HEK293 (cell line): Measurements from ENCODE around the gene ZFR.

Source experiments
- GLI4 ChIP-seq: fragments of 450-650 bp; formaldehyde crosslinking; IDR thresholded peaks from 2 replicates; pipeline ENCODE4 v1.5.1; 2016; ENCODE audit warnings: missing biosample characterization, missing genetic modification characterization
- HOXA7 ChIP-seq: sonication (generic); formaldehyde crosslinking; IDR thresholded peaks from 2 replicates; pipeline ENCODE4 v1.8.1; 2022; ENCODE audit warnings: missing genetic modification reagents, borderline replicate concordance
- HOXD13 ChIP-seq: sonication (generic); formaldehyde crosslinking; IDR thresholded peaks from 2 replicates; pipeline ENCODE4 v1.8.0; 2022; ENCODE audit warnings: missing genetic modification reagents, borderline replicate concordance
- REPIN1 ChIP-seq: fragments of 450-650 bp; formaldehyde crosslinking; IDR thresholded peaks from 2 replicates; pipeline ENCODE4 v1.5.1; 2017; ENCODE audit warnings: missing biosample characterization, missing genetic modification characterization, low read depth
- WT1 ChIP-seq: fragments of 450-650 bp; formaldehyde crosslinking; IDR thresholded peaks from 2 replicates; pipeline ENCODE4 v1.5.1; 2016; ENCODE audit warnings: missing biosample characterization, missing genetic modification characterization
- ZBTB1 ChIP-seq: fragments of 450-650 bp; formaldehyde crosslinking; IDR thresholded peaks from 2 replicates; pipeline ENCODE4 v1.5.1; 2016; ENCODE audit warnings: missing biosample characterization, missing genetic modification characterization
- ZBTB21 ChIP-seq: fragments of 450-650 bp; formaldehyde crosslinking; IDR thresholded peaks from 2 replicates; pipeline ENCODE4 v1.5.1; 2017; ENCODE audit warnings: missing biosample characterization, missing genetic modification characterization
- ZBTB26 ChIP-seq: fragments of 450-650 bp; formaldehyde crosslinking; optimal IDR thresholded peaks from 2 replicates; pipeline ENCODE3; 2016; ENCODE audit warnings: missing biosample characterization, mild to moderate bottlenecking, missing genetic modification characterization
- ZBTB48 ChIP-seq: fragments of 450-650 bp; formaldehyde crosslinking; IDR thresholded peaks from 2 replicates; pipeline ENCODE4 v1.5.1; 2016; ENCODE audit warnings: missing biosample characterization, missing genetic modification characterization
- ZFHX2 ChIP-seq: fragments of 450-650 bp; formaldehyde crosslinking; conservative IDR thresholded peaks from 2 replicates; pipeline ENCODE4 v1.5.1; 2016; ENCODE audit warnings: missing biosample characterization, missing genetic modification characterization
- ZNF112 ChIP-seq: fragments of 450-650 bp; formaldehyde crosslinking; IDR thresholded peaks from 2 replicates; pipeline ENCODE4 v1.5.0; 2017; ENCODE audit warnings: missing biosample characterization, missing genetic modification characterization
- ZNF133 ChIP-seq: fragments of 450-650 bp; formaldehyde crosslinking; IDR thresholded peaks from 2 replicates; pipeline ENCODE4 v1.5.1; 2016; ENCODE audit warnings: missing biosample characterization, missing genetic modification characterization
- ZNF18 ChIP-seq: fragments of 450-650 bp; formaldehyde crosslinking; IDR thresholded peaks from 2 replicates; pipeline ENCODE4 v1.5.1; 2016; ENCODE audit warnings: missing biosample characterization, missing genetic modification characterization
- ZNF2 ChIP-seq: fragments of 450-650 bp; formaldehyde crosslinking; IDR thresholded peaks from 2 replicates; pipeline ENCODE4 v1.5.1; 2016; ENCODE audit warnings: missing biosample characterization, missing genetic modification characterization
- ZNF211 ChIP-seq: fragments of 450-650 bp; formaldehyde crosslinking; IDR thresholded peaks from 2 replicates; pipeline ENCODE4 v1.5.1; 2016; ENCODE audit warnings: low read depth, missing biosample characterization, missing genetic modification characterization
- ZNF23 ChIP-seq: fragments of 450-650 bp; formaldehyde crosslinking; IDR thresholded peaks from 2 replicates; pipeline ENCODE4 v1.5.1; 2016; ENCODE audit warnings: missing biosample characterization, missing genetic modification characterization, borderline replicate concordance
- ZNF239 ChIP-seq: fragments of 450-650 bp; formaldehyde crosslinking; IDR thresholded peaks from 2 replicates; pipeline ENCODE4 v1.5.1; 2016; ENCODE audit warnings: missing biosample characterization, missing genetic modification characterization
- ZNF24 ChIP-seq: fragments of 450-650 bp; formaldehyde crosslinking; IDR thresholded peaks from 2 replicates; pipeline ENCODE4 v1.5.1; 2016; ENCODE audit warnings: missing biosample characterization, missing genetic modification characterization
- ZNF248 ChIP-seq: fragments of 450-650 bp; formaldehyde crosslinking; IDR thresholded peaks from 2 replicates; pipeline ENCODE4 v1.5.1; 2017; ENCODE audit warnings: missing biosample characterization, missing genetic modification characterization
- ZNF280C ChIP-seq: fragments of 450-650 bp; formaldehyde crosslinking; IDR thresholded peaks from 2 replicates; pipeline ENCODE4 v1.5.1; 2016; ENCODE audit warnings: missing biosample characterization, missing genetic modification characterization
- ZNF394 ChIP-seq: fragments of 450-650 bp; formaldehyde crosslinking; IDR thresholded peaks from 2 replicates; pipeline ENCODE4 v1.5.1; 2016; ENCODE audit warnings: missing biosample characterization, missing genetic modification characterization, mild to moderate bottlenecking, moderate library complexity, borderline replicate concordance
- ZNF404 ChIP-seq: fragments of 450-650 bp; formaldehyde crosslinking; IDR thresholded peaks from 2 replicates; pipeline ENCODE4 v1.5.1; 2017; ENCODE audit warnings: missing biosample characterization, missing genetic modification characterization
- ZNF416 ChIP-seq: fragments of 450-650 bp; formaldehyde crosslinking; IDR thresholded peaks from 2 replicates; pipeline ENCODE4 v1.5.1; 2016; ENCODE audit warnings: missing biosample characterization, missing genetic modification characterization
- ZNF433 ChIP-seq: fragments of 450-650 bp; formaldehyde crosslinking; IDR thresholded peaks from 2 replicates; pipeline ENCODE4 v1.5.1; 2016; ENCODE audit warnings: missing biosample characterization, missing genetic modification characterization, low read depth
- ZNF513 ChIP-seq: fragments of 450-650 bp; IDR thresholded peaks from 2 replicates; pipeline ENCODE4 v1.5.1; 2018; ENCODE audit warnings: missing biosample characterization, missing genetic modification characterization
- ZNF830 ChIP-seq: fragments of 450-650 bp; IDR thresholded peaks from 2 replicates; pipeline ENCODE4 v1.5.0; 2018; ENCODE audit warnings: missing biosample characterization, missing genetic modification characterization, low read depth, mild to moderate bottlenecking, moderate library complexity
- ZSCAN23 ChIP-seq: fragments of 450-650 bp; formaldehyde crosslinking; IDR thresholded peaks from 2 replicates; pipeline ENCODE4 v1.5.1; 2016; ENCODE audit warnings: missing biosample characterization, missing genetic modification characterization
- TF ChIP-seq, protein P1 (sequence below): fragments of 450-650 bp; formaldehyde crosslinking; IDR thresholded peaks from 2 replicates; pipeline ENCODE4 v1.5.1; 2016; ENCODE audit warnings: missing biosample characterization, missing genetic modification characterization, low read depth
- TF ChIP-seq, protein P2 (sequence below): fragments of 450-650 bp; formaldehyde crosslinking; IDR thresholded peaks from 2 replicates; pipeline ENCODE4; 2016; ENCODE audit warnings: missing biosample characterization, missing genetic modification characterization
- TF ChIP-seq, protein P3 (sequence below): fragments of 450-650 bp; formaldehyde crosslinking; IDR thresholded peaks from 2 replicates; pipeline ENCODE4 v1.5.1; 2017; ENCODE audit warnings: missing biosample characterization, missing genetic modification characterization

Gene ZFR

DNA sequence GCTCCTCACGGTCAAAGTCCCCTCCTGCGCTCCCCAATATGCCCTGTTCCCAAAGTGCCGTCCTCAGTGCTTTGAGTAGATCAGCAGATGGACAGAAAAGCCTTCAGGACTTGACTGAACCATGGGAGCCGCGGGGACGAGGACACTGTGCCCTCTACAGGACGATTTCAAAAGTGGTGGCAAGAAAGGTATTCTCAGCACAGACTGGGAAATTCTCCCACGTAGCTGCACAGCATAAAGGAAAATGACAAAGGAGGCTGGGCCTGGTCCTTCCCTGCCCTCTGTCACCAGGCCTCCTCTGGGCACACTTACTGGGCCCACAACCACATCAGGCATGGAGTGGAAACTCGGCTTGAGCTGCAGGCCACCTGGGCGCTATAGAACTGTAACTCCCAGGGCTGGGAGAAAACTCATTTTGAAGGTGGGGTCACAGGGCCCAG is 115.1 kb downstream of the ZFR start (continued):
- no peak for TF ChIP-seq ZNF280C (tag by site-specific recombination)
- peak; percentile 32; the same call in 1 of the 2 replicates for TF ChIP-seq ZNF2
- no peak for TF ChIP-seq ZNF18 (tag by site-specific recombination)
- no peak for TF ChIP-seq ZNF24 (tag by site-specific recombination)
- TF ChIP-seq ZBTB1 = no peak
- TF ChIP-seq, protein P1, sequence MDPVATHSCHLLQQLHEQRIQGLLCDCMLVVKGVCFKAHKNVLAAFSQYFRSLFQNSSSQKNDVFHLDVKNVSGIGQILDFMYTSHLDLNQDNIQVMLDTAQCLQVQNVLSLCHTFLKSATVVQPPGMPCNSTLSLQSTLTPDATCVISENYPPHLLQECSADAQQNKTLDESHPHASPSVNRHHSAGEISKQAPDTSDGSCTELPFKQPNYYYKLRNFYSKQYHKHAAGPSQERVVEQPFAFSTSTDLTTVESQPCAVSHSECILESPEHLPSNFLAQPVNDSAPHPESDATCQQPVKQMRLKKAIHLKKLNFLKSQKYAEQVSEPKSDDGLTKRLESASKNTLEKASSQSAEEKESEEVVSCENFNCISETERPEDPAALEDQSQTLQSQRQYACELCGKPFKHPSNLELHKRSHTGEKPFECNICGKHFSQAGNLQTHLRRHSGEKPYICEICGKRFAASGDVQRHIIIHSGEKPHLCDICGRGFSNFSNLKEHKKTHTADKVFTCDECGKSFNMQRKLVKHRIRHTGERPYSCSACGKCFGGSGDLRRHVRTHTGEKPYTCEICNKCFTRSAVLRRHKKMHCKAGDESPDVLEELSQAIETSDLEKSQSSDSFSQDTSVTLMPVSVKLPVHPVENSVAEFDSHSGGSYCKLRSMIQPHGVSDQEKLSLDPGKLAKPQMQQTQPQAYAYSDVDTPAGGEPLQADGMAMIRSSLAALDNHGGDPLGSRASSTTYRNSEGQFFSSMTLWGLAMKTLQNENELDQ (tag by site-specific recombination) = no peak
- no peak for TF ChIP-seq ZNF416
- TF ChIP-seq ZNF394 (tag by site-specific recombination) = no peak
- no peak for TF ChIP-seq ZNF830 (tag by site-specific recombination)
- TF ChIP-seq ZBTB21 (tag by site-specific recombination) = no peak
- TF ChIP-seq ZNF211 (tag by site-specific recombination) = no peak
- TF ChIP-seq, protein P2, sequence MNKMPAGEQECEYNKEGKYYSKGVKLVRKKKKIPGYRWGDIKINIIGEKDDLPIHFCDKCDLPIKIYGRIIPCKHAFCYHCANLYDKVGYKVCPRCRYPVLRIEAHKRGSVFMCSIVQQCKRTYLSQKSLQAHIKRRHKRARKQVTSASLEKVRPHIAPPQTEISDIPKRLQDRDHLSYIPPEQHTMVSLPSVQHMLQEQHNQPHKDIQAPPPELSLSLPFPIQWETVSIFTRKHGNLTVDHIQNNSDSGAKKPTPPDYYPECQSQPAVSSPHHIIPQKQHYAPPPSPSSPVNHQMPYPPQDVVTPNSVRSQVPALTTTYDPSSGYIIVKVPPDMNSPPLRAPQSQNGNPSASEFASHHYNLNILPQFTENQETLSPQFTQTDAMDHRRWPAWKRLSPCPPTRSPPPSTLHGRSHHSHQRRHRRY (tag by site-specific recombination) = no peak
- no peak for TF ChIP-seq ZNF513 (tag by site-specific recombination)
- no peak for TF ChIP-seq ZNF133 (tag by site-specific recombination)
- no peak for TF ChIP-seq ZNF23 (tag by site-specific recombination)
- TF ChIP-seq WT1 (tag by site-specific recombination) = no peak
- TF ChIP-seq GLI4 = no peak
- no peak for TF ChIP-seq ZNF239 (tag by site-specific recombination)
- no peak for TF ChIP-seq ZNF112 (tag by site-specific recombination)
- TF ChIP-seq ZBTB26 (tag by site-specific recombination) = peak; percentile 20
- TF ChIP-seq ZNF248 = no peak
- TF ChIP-seq ZSCAN23 (tag by site-specific recombination) = no peak
- no peak for TF ChIP-seq ZBTB48 (tag by site-specific recombination)
- TF ChIP-seq, protein P3, sequence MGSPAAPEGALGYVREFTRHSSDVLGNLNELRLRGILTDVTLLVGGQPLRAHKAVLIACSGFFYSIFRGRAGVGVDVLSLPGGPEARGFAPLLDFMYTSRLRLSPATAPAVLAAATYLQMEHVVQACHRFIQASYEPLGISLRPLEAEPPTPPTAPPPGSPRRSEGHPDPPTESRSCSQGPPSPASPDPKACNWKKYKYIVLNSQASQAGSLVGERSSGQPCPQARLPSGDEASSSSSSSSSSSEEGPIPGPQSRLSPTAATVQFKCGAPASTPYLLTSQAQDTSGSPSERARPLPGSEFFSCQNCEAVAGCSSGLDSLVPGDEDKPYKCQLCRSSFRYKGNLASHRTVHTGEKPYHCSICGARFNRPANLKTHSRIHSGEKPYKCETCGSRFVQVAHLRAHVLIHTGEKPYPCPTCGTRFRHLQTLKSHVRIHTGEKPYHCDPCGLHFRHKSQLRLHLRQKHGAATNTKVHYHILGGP (tag by site-specific recombination) = no peak
- TF ChIP-seq HOXD13 (CRISPR knock-in tag) = no peak
- no peak for TF ChIP-seq ZNF433
- TF ChIP-seq REPIN1 (tag by site-specific recombination) = no peak
- TF ChIP-seq HOXA7 (CRISPR knock-in tag) = no peak
- no peak for TF ChIP-seq ZFHX2 (tag by site-specific recombination)
- no peak for TF ChIP-seq ZNF404 (tag by site-specific recombination)
